Muscle layer of colon (tissue), 2 donors: ENCODE measurements around the gene FOXL1.

Experiments used
- H3K27ac ChIP-seq: one replicate; pipeline ENCODE4 v1.7.0; 2013; ENCODE audit warnings: low read depth, mild to moderate bottlenecking, low read length, moderate library complexity
- H3K27me3 ChIP-seq, 2 donors: one replicate each; pipeline ENCODE4 v1.7.0; 2013; ENCODE audit warnings: low read length in 2 of 2, mild to moderate bottlenecking in 2 of 2; ENCODE audit not compliant: insufficient read depth in 2 of 2, control insufficient read depth in 1 of 2
- H3K36me3 ChIP-seq: one replicate; pipeline ENCODE4 v1.7.0; 2013; ENCODE audit warnings: mild to moderate bottlenecking, low read length; ENCODE audit not compliant: insufficient read depth
- H3K4me1 ChIP-seq: one replicate; pipeline ENCODE4 v1.7.0; 2013; ENCODE audit warnings: mild to moderate bottlenecking, low read length; ENCODE audit not compliant: insufficient read depth
- H3K4me3 ChIP-seq, 2 donors: one replicate each; pipeline ENCODE4 v1.7.0; 2013; ENCODE audit warnings: low read length in 2 of 2, low read depth in 1 of 2, mild to moderate bottlenecking in 1 of 2, moderate library complexity in 1 of 2
- H3K9ac ChIP-seq: one replicate; pipeline ENCODE4 v1.7.0; 2013; ENCODE audit warnings: low read length
- H3K9me3 ChIP-seq: one replicate; pipeline ENCODE4 v1.7.0; 2013; ENCODE audit warnings: mild to moderate bottlenecking, low read length
- donor health status: abdominal sarcoma.
- donor health status: Adenocarcinoma of cecum.

Gene FOXL1

DNA sequence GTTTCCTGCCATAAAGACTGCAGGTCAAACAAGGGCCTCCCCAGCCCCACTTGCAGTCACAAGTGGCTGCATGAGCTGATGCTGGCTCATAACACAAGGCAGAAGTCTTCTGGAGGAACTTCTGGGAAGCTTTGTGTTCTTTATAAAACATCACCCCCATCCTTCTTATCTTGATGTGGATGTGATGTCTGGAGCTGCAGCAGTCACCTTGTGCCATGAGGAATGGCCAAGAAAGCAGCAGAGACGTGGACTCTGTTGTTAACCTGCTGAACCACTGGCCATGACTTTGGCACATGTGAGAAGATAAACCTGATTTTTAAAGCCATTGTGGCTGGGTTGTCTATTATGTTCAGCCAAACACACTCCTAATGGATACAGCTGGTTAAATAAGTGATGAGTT, 41.8 kb downstream of the FOXL1 start:
- Histone ChIP-seq H3K27ac (no peak overlapping the region), H3K9ac (no peak overlapping the region), H3K4me3 (no peak overlapping the region), H3K9me3 (no peaks in the 10 kb centered on the region), H3K36me3 (no peaks in the 10 kb centered on the region), H3K27me3 (peaks cover 0 to 5% of the 10 kb centered on the region in 2 donors), H3K4me1 (no peaks in the 10 kb centered on the region)

GRCh38 chr16:86621966-86622365, 43.6 kb downstream of the FOXL1 start:
- H3K9me3 ChIP-seq, result no peaks in the 10 kb centered on the region

DNA sequence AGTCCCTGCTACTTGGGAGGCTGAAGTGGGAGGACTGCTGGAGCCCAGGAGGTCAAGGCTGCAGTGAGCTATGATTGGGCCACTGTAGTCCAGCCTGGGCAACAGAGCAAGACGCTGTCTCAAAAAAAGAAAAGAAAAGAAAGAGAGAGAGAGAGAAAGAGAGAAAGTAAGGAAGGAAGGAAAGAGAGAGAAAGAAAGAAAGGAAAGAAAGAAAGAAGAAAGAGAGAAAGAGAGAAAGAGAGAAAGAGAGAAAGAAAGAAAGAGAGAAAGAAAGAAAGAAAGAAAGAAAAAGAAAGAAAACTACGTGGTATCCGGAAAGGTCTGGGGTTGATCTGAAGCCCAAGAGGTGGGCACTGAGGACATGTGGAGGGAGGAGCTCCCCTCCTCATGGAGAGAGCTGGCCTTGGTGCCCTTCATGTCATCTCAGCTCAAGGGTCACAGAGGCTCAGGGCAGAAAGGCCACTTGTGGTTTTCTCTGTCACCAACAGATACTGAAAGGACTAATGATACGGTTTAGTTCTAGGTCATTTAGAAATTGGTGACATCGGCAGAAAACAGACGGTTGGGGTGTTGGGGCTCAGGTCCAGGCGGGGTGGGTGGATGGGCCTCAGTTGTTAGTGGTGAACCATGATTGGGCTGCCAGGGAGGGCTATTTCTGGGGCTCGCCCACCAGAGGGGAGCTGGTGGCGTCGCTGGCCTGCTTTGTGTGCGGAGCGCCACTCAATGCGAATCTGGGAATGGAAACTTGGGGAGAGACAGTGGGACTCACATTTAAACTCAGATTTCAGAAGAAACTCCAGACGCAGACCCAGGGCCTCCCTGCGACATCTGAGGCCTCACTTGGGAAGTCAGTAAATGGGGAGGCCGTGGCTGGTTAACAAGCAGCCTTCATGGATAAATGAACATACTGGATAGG, 44.6 kb downstream of the FOXL1 start:
- H3K36me3 ChIP-seq, result no peaks in the 10 kb centered on the region
- H3K4me1 ChIP-seq, result no peaks in the 10 kb centered on the region
- no peak overlapping the region for H3K9ac ChIP-seq
- no peak overlapping the region for H3K27ac ChIP-seq
- H3K9me3 ChIP-seq, result no peaks in the 10 kb centered on the region
- H3K27me3 ChIP-seq, result peaks cover 0 to 5% of the 10 kb centered on the region in 2 donors
- H3K4me3 ChIP-seq, result no peak overlapping the region

More at GRCh38 chr16:86621966-86622365, 43.6 kb downstream of the FOXL1 start:
- Histone ChIP-seq H3K36me3 (no peaks in the 10 kb centered on the region), H3K27ac (no peak overlapping the region), H3K27me3 (peaks cover 0 to 5% of the 10 kb centered on the region in 2 donors), H3K9ac (no peak overlapping the region), H3K4me3 (no peak overlapping the region), H3K4me1 (no peaks in the 10 kb centered on the region)

DNA sequence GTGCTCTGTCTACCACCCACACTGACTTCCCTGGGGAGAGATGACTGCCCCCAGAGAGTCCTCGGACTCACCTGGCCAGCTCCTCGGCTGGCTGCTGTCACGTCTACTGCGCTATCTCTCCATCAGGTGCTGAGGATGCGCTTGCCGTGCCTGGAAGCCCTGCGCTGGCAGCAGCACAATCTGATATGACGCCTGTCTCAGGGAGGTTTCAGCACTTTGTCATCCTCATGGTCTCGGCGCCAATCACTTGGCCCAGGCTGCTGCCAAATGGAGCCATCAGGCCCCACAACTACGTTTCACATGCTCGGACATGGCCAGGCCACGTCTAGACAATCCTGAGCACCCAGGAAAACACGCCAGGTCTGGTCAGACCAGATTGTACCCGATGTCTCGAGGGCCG, 46.7 kb downstream of the FOXL1 start:
- Histone ChIP-seq H3K4me3 (no peak overlapping the region), H3K27ac (no peak overlapping the region), H3K9me3 (no peaks in the 10 kb centered on the region), H3K27me3 (peaks cover 0 to 5% of the 10 kb centered on the region in 2 donors), H3K36me3 (no peaks in the 10 kb centered on the region), H3K4me1 (no peaks in the 10 kb centered on the region), H3K9ac (no peak overlapping the region)

DNA sequence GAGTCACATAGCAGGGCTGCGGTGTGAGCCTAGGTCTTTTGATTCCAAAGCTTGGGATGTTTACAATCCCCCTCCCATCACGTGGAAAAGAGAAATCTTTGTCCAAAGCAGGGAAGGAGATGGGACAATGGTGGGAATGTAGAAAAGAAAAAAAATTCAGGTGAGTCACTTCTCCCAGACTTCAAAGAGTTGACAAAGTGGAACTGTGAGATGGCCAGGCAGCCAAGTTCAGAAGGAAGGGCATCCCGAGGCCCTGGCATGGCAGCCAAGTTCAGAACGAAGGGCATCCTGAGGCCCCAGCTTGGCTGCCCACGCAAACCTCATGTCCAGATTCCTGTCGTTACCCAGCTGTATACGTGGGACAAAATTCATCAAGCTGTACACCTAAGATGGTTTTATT, 47.5 kb downstream of the FOXL1 start:
- Histone ChIP-seq H3K4me3 (no peak overlapping the region), H3K9me3 (no peaks in the 10 kb centered on the region), H3K36me3 (no peaks in the 10 kb centered on the region), H3K27ac (no peak overlapping the region), H3K9ac (no peak overlapping the region), H3K27me3 (peaks cover 0 to 5% of the 10 kb centered on the region in 2 donors), H3K4me1 (no peaks in the 10 kb centered on the region)

DNA sequence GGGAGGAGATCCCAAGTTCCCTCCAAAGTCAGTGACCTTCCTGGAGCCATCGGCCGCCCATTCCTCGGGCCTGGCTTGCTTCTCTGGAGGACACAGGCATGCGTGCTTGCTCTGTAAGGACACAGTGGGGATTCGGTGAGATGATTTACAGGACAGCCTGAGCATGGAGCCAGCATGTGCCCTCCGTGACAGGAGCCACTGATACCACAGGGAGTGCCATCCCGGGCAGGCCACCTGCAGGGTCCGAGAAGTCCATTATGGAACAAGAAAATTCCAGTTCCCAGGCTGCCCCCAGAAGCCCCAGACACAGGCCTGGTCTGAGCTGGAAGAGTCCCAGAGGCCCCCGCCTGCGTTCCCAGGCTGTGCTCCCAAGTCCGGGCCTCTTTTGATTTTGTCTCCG, 47.9 kb downstream of the FOXL1 start:
- H3K9me3 ChIP-seq, result no peaks in the 10 kb centered on the region
- H3K4me1 ChIP-seq, result no peaks in the 10 kb centered on the region
- H3K9ac ChIP-seq, result no peak overlapping the region
- no peak overlapping the region for H3K4me3 ChIP-seq
- H3K36me3 ChIP-seq, result no peaks in the 10 kb centered on the region
- no peak overlapping the region for H3K27ac ChIP-seq
- peaks cover 0 to 5% of the 10 kb centered on the region in 2 donors for H3K27me3 ChIP-seq

GRCh38 chr16:86626966-86627365, 48.6 kb downstream of the FOXL1 start:
- no peaks in the 10 kb centered on the region for H3K4me1 ChIP-seq
- no peaks in the 10 kb centered on the region for H3K9me3 ChIP-seq
- H3K4me3 ChIP-seq, result no peak overlapping the region
- no peak overlapping the region for H3K27ac ChIP-seq
- no peak overlapping the region for H3K9ac ChIP-seq
- H3K36me3 ChIP-seq, result no peaks in the 10 kb centered on the region
- H3K27me3 ChIP-seq, result peaks cover 0 to 3% of the 10 kb centered on the region in 2 donors

DNA sequence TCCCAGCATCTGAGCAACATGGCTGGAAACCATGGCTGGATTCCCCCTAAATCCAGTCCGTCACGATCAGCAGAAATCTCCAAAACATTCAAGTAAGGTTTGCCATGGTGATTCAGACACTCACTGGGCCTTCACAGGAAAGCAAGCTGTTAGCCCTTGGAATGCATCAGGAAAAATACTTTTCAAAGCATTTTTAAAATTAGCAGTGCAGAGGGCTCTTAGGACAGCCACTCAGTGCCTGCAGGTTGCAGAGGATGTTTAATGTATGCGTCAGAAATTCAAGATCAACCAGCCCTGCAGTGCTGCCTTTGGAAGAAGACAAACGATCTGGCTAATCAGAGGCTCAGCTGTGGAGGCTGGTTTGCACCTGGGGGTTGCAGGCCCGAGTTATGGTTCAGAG, 50.3 kb downstream of the FOXL1 start:
- Histone ChIP-seq H3K36me3 (no peaks in the 10 kb centered on the region), H3K4me3 (no peak overlapping the region), H3K27ac (no peak overlapping the region), H3K9me3 (no peaks in the 10 kb centered on the region), H3K4me1 (no peaks in the 10 kb centered on the region), H3K9ac (no peak overlapping the region), H3K27me3 (no peaks in the 10 kb centered on the region)

DNA sequence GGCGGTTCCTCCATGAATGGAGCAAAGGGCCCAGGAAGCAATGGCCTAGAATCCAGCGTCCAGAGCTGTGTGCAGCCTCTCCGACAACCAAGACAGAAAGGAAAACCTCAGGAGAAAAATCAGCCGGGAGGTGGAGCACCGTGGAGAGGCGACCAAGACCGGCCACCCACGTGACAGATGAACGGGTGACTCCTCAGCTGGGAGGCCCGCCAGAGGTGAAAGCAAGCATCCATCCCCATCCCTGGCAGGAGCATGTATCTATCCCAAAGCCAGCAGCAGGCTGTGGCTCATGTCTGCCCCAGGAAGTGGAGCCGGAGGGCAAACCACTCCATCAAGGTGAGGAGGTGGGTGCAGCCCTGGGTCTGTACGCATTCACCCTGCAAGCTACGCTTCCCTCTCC, 52.1 kb downstream of the FOXL1 start:
- Histone ChIP-seq H3K27me3 (no peaks in the 10 kb centered on the region), H3K4me1 (no peaks in the 10 kb centered on the region), H3K27ac (no peak overlapping the region), H3K4me3 (no peak overlapping the region), H3K36me3 (no peaks in the 10 kb centered on the region), H3K9ac (no peak overlapping the region), H3K9me3 (no peaks in the 10 kb centered on the region)

DNA sequence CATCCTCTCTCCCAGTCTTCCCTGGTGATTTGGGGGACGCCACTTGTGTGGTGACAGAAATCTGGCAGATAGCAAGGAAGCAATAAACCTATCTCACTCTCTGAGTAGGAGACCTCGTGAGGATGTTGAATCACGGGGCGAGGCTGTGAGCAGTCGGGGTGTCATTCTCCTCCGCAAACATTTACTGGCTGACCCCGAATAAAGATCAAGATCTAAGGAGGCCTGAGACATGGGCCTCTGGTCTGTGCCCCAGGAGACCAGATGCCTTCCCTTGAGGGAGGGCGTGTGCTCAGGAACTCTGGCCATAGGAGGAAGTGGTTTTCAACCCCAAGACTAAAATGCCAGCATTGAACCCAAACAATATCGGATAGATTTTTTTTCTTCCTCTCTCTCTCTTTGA, 53.1 kb downstream of the FOXL1 start:
- Histone ChIP-seq H3K27me3 (no peaks in the 10 kb centered on the region), H3K4me3 (no peak overlapping the region), H3K27ac (no peak overlapping the region), H3K36me3 (no peaks in the 10 kb centered on the region), H3K9ac (no peak overlapping the region), H3K9me3 (no peaks in the 10 kb centered on the region), H3K4me1 (no peaks in the 10 kb centered on the region)
